Esophagus squamous epithelium (tissue), 4 donors: ENCODE measurements around the gene CDC14B.

Experiments used
- POLR2A ChIP-seq, 4 donors: fragments of 450-650 bp; IDR thresholded peaks; one replicate each; pipeline ENCODE4 v1.6.1; 2017; ENCODE audit warnings: antibody characterized with exemption in 4 of 4, mild to moderate bottlenecking in 4 of 4, moderate library complexity in 3 of 4
- TF ChIP-seq, protein P1 (sequence below), 6 experiments: fragments of 450-650 bp in 4 of 6; fragments of 200-600 bp in 2 of 6; sonication (generic) in 2 of 6; IDR thresholded peaks; one replicate each; pipeline ENCODE4 v1.5.1; 2016 to 2019; ENCODE audit warnings: antibody characterized with exemption in 6 of 6, mild to moderate bottlenecking in 4 of 6, moderate library complexity in 4 of 6

DNA sequence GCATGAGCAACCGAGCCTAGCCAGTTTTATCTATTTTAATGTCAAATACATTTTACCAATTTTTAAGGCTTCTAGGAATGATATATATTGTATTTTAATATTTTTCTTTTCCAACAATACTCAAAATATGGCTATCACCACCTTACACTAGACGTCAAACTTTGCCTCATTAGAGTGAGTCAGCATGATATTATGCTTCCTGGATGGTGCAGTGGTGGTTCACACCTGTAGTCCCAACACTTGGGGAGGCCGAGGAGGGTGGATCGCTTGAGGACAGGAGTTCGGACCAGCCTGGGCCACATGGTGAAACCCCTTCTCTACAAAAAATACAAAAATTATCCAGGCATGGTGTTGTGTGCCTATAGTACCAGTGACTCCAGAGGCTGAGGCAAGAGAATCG, 7.3 kb upstream of the CDC14B start:
- TF ChIP-seq, protein P1, sequence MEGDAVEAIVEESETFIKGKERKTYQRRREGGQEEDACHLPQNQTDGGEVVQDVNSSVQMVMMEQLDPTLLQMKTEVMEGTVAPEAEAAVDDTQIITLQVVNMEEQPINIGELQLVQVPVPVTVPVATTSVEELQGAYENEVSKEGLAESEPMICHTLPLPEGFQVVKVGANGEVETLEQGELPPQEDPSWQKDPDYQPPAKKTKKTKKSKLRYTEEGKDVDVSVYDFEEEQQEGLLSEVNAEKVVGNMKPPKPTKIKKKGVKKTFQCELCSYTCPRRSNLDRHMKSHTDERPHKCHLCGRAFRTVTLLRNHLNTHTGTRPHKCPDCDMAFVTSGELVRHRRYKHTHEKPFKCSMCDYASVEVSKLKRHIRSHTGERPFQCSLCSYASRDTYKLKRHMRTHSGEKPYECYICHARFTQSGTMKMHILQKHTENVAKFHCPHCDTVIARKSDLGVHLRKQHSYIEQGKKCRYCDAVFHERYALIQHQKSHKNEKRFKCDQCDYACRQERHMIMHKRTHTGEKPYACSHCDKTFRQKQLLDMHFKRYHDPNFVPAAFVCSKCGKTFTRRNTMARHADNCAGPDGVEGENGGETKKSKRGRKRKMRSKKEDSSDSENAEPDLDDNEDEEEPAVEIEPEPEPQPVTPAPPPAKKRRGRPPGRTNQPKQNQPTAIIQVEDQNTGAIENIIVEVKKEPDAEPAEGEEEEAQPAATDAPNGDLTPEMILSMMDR (IDR thresholded peaks at IDR 0.05): no peak
- no peak for TF ChIP-seq POLR2A (IDR thresholded peaks at IDR 0.05)
